Measurements from ENCODE around the gene ADCY9. TPM values are rescaled to one million over a fixed set of nuclear protein-coding genes. Genes with fewer than 3 reads are reported as not detected.
A peak's percentile ranks its signal among the peaks of the same experiment; 100 is the strongest.
"Not testable (repeated sequence)": the region's sequence is repeated elsewhere in the genome, so short reads cannot be mapped to it uniquely, and the experiment has no call there.

Gene ADCY9
- total RNA-seq (2012; rRNA removed), result 10.6 and 17.3 TPM in 2 replicates

DNA sequence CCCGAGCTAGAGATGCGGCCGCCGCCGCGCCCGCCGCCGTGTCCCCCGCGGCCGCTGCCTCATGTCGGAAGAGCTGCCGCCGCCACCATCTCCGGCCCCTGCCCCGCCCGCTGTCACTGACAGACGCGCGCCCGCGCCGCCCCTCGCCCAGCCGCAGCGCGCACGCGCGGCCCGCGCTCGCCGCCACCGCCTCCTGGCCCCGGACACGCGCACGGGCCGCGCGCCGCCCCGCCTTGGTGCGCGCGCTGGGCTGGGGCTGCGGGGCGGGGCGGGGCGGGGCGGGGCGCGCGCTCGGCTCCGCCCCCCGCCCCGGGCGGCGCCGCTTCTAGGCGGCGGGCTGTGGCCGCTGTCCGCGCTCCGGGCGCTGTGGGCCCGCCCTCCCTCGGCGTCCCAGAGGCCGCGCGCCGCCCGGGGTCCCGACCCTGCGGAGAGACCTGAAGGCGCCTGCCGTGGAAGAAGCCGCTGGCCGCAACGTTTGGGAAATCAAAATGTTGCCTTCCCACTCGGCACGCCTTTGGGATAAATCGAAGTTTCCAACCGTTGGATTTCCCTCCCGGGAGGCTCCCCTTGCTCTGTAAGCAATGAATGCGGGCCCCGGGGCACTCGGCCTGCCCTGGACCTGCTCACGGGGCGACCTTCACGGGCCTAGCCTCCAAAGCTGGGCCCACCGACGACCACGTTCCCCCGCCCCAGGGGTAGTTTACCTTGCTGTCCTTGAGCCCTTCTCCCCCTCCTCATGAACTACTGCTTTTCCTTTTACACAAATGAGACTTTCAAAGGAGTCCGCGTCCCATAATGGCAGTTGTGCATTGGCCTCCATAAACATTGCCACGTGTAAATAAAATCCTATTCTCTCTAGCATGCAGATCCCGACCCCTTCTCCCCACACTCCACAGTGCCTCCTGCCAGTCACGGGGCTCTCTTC, at the start of gene ADCY9:
TSS of gene ADCY9 (minus strand) at position 118 of the 925 bp plus-strand sequence. CDS start 1,000 bp downstream, outside the sequence.
- peak within 1 kb of the TSS; percentile 81 for H3K9ac ChIP-seq (ENCODE audit: low read depth, low read length)
- no peaks in the 10 kb centered on the region for H3K36me3 ChIP-seq (ENCODE audit: insufficient read depth, low read length)

DNA sequence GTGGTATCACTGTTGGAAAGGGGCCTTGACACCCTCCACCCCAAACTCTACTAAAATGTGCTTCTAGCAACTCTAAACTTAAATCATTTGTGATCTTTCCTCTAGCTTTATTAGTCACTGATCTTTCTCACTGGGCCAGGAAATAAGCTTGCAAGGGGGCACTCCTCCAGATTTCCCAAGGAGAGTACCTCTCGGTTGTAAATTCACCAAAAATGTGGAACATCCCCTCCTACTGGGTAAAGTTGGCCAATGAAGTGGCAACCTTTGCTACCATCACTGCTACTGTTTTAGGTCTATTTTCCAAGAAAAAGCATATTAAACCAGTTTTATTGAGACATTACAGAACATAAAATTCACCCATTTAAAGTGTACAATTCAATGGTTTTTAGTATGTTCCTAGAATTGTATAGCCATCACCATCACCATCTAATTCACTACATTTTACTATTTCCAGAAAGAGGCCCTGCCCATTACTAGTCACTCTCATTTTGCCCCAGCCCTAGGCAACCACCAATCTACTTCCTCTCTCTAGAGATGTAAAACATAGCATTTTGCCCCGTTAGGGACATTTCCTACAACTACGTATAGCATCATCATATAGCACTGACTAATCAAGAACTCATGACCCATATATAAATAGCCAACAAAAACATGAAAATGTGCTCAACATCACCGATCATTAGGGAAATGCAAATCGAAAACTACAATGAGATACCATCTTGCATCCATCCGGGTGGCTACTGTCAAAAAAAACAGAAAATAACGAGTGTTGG, 44.6 kb upstream of the ADCY9 start:
- Histone ChIP-seq H3K4me3 (ENCODE audit: low read length) (no peak overlapping the region), H3K9ac (ENCODE audit: low read depth, low read length) (no peak overlapping the region), H3K36me3 (ENCODE audit: insufficient read depth, low read length) (no peaks in the 10 kb centered on the region), H3K4me2 (ENCODE audit: low read length) (no peak overlapping the region), H3K4me1 (ENCODE audit: control insufficient read depth, insufficient read depth, low read length) (no peaks in the 10 kb centered on the region), H3K27me3 (ENCODE audit: control insufficient read depth, insufficient read depth, low read length) (peaks cover 6% of the 10 kb centered on the region), H3K9me3 (replicated peaks; ENCODE audit: low read length) (no peaks in the 10 kb centered on the region)

More for the DNA sequence above, at the start of gene ADCY9:
- Histone ChIP-seq H3K4me1 (ENCODE audit: control insufficient read depth, insufficient read depth, low read length) (peaks cover 42% of the 10 kb centered on the region), H3K4me3 (ENCODE audit: low read length) (peak within 1 kb of the TSS; percentile 75), H3K9me3 (replicated peaks; ENCODE audit: low read length) (no peaks in the 10 kb centered on the region), H3K4me2 (ENCODE audit: low read length) (peak within 1 kb of the TSS; percentile 91), H3K27me3 (ENCODE audit: control insufficient read depth, insufficient read depth, low read length) (no peaks in the 10 kb centered on the region)

DNA sequence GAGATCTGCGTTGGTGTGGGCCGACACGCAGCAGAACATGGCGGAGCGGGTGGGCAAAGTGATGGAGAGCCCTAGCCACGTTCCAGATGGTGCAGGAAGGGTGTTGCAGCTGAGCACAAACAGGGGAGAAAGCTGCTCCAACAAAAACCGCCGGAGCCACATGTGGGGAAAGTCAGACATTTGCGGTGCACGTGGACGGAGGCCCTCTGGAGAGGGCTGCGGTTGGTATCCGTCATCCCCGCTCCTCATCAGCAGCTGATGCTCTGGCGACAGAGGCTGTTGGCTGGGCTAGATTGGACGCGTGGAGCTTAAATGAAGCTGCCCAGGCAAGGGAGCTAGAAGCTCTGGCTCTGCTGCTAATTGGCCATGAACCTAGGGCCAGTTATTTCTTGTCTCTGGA, 43.5 kb upstream of the ADCY9 start:
- no peaks in the 10 kb centered on the region for H3K36me3 ChIP-seq (ENCODE audit: insufficient read depth, low read length)

DNA sequence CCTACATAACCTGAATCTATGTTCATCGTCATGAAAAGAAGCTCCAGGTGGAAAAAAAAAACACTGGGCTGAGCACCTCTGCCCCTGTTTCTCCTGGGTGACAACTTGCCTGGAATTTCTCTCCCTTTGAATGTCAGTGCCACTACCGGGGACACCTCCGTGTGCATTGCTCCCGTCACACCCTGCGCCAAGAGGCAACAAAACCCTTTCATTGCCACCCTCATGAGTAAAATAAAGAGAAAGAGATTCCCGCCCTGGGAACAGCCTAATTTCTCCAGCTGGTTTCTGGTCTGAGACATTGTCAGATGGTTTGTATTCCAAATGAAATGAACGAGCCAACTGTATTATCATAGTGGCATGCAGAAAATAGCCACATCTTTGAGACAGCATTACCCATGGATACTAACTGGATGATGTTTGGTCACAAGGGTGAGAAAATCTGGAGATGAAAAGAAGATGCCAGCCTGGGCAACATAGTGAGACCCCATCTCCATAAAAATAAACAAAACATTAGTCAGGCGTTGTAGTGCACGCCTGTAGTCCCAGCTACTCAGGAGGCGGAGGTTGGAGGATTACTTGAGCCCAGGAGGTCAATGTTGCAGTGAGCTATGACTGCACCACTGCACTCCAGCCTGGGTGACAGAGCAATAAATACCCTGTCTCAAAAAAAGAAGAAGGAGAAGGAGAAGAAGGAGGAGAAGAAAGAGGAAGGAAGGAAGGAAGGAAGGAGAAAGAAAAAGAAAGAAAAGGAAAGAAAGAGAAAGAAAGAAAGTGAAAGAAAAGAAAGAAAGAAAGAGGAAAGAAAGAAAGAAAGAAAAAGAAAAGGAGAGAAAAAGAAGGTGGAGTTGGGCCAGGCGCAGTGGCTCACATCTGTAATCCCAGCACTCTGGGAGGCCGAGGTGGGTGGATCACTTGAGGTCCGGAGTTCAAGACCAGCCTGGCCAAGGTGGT, 42.2 kb upstream of the ADCY9 start:
- H3K36me3 ChIP-seq (ENCODE audit: insufficient read depth, low read length), result no peaks in the 10 kb centered on the region
- no peak overlapping the region for H3K4me2 ChIP-seq (ENCODE audit: low read length)
- H3K9ac ChIP-seq (ENCODE audit: low read depth, low read length), result no peak overlapping the region
- no peak overlapping the region for H3K4me3 ChIP-seq (ENCODE audit: low read length)
- no peaks in the 10 kb centered on the region for H3K9me3 ChIP-seq (replicated peaks; ENCODE audit: low read length)
- peaks cover 17% of the 10 kb centered on the region for H3K27me3 ChIP-seq (ENCODE audit: control insufficient read depth, insufficient read depth, low read length)
- no peaks in the 10 kb centered on the region for H3K4me1 ChIP-seq (ENCODE audit: control insufficient read depth, insufficient read depth, low read length)

More for the DNA sequence above, 43.5 kb upstream of the ADCY9 start:
- Histone ChIP-seq H3K4me3 (ENCODE audit: low read length) (no peak overlapping the region), H3K4me2 (ENCODE audit: low read length) (no peak overlapping the region), H3K9ac (ENCODE audit: low read depth, low read length) (no peak overlapping the region), H3K9me3 (replicated peaks; ENCODE audit: low read length) (no peaks in the 10 kb centered on the region), H3K4me1 (ENCODE audit: control insufficient read depth, insufficient read depth, low read length) (no peaks in the 10 kb centered on the region), H3K27me3 (ENCODE audit: control insufficient read depth, insufficient read depth, low read length) (peaks cover 14% of the 10 kb centered on the region)

DNA sequence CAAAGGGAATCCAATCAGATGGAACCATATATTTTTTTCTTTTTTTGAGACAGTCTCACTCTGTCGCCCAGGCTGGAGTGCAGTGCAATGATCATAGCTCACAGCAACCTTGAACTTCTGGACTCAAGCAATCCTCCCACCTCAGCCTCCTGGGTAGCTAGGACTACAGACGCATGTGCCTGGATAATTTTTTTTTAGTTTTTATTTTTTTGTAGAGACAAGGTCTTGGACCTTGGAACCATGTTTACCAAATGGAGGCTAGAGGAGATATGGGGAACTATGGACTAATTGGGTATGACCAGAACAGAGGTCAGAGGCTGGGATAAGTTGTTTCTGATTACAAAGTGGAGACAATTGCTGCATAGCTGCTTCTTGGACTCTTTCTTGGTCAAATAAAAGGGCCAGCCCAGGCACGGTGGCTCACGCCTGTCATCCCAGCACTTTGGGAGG, 41.2 kb upstream of the ADCY9 start:
- H3K9ac ChIP-seq (ENCODE audit: low read depth, low read length), result no peak overlapping the region
- peaks cover 17% of the 10 kb centered on the region for H3K27me3 ChIP-seq (ENCODE audit: control insufficient read depth, insufficient read depth, low read length)
- H3K9me3 ChIP-seq (replicated peaks; ENCODE audit: low read length), result no peaks in the 10 kb centered on the region
- no peaks in the 10 kb centered on the region for H3K36me3 ChIP-seq (ENCODE audit: insufficient read depth, low read length)
- no peaks in the 10 kb centered on the region for H3K4me1 ChIP-seq (ENCODE audit: control insufficient read depth, insufficient read depth, low read length)
- H3K4me3 ChIP-seq (ENCODE audit: low read length), result no peak overlapping the region
- H3K4me2 ChIP-seq (ENCODE audit: low read length), result no peak overlapping the region

DNA sequence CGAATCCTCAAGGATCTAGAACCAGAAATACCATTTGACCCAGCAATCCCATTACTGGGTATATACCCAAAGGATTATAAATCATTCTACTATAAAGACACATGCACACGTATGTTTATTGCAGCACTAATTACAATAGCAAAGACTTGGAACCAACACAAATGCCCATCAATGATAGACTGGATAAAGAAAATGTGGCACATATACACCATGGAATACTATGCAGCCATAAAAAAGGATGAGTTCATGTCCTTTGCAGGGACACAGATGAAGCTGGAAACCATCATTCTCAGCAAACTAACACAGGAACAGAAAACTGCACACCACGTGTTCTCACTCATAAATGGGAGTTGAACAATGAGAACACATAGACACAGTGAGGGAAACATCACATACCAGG, 40.3 kb upstream of the ADCY9 start:
- not testable (repeated sequence) for H3K4me1 ChIP-seq (ENCODE audit: control insufficient read depth, insufficient read depth, low read length); H3K4me2 ChIP-seq (ENCODE audit: low read length); H3K9ac ChIP-seq (ENCODE audit: low read depth, low read length); H3K4me3 ChIP-seq (ENCODE audit: low read length); H3K9me3 ChIP-seq (replicated peaks; ENCODE audit: low read length); H3K36me3 ChIP-seq (ENCODE audit: insufficient read depth, low read length)
- peaks cover 17% of the 10 kb centered on the region for H3K27me3 ChIP-seq (ENCODE audit: control insufficient read depth, insufficient read depth, low read length)

DNA sequence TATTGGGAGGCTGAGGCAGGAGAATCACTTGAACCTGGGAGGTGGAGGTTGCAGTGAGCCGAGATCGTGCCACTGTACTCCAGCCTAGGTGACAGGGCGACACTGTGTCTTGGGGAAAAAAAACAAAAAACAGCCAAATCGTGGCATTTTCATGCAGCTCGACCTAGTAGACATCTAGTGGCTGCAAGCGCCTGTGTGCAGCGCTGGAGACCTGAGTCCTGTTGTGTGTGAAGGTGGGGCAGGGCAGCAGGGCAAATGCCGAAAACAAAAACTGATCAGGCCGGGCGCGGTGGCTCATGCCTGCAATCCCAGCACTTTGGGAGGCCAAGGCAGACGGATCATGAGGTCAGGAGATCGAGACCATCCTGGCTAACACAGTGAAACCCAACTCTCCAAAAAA, 37.1 kb upstream of the ADCY9 start:
- H3K27me3 ChIP-seq (ENCODE audit: control insufficient read depth, insufficient read depth, low read length), result peaks cover 17% of the 10 kb centered on the region
- not testable (repeated sequence) for H3K9me3 ChIP-seq (replicated peaks; ENCODE audit: low read length); H3K36me3 ChIP-seq (ENCODE audit: insufficient read depth, low read length); H3K4me2 ChIP-seq (ENCODE audit: low read length); H3K4me3 ChIP-seq (ENCODE audit: low read length); H3K9ac ChIP-seq (ENCODE audit: low read depth, low read length); H3K4me1 ChIP-seq (ENCODE audit: control insufficient read depth, insufficient read depth, low read length)

DNA sequence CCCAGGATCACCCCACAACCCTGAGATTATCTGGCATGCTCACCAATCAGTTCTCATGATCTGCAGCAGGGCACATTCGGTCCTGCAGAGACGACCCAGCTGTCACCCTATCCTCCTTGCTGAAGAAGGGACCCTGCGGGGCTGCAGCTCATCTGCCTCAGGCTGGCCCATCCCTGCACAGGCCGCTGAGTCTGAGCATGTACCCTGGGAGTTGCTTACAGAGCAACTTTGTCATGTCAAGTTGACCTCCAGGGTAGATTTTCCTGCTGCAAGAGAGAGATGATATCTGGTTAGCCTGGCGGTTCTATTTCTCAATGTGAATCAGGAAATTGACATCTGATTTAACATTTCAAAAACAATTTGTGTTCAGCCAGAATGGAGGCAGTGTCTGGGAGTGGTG, 36.0 kb upstream of the ADCY9 start:
- Histone ChIP-seq H3K4me3 (ENCODE audit: low read length) (no peak overlapping the region), H3K36me3 (ENCODE audit: insufficient read depth, low read length) (no peaks in the 10 kb centered on the region), H3K9ac (ENCODE audit: low read depth, low read length) (no peak overlapping the region), H3K27me3 (ENCODE audit: control insufficient read depth, insufficient read depth, low read length) (peaks cover 20% of the 10 kb centered on the region), H3K9me3 (replicated peaks; ENCODE audit: low read length) (no peaks in the 10 kb centered on the region), H3K4me2 (ENCODE audit: low read length) (no peak overlapping the region), H3K4me1 (ENCODE audit: control insufficient read depth, insufficient read depth, low read length) (no peaks in the 10 kb centered on the region)

DNA sequence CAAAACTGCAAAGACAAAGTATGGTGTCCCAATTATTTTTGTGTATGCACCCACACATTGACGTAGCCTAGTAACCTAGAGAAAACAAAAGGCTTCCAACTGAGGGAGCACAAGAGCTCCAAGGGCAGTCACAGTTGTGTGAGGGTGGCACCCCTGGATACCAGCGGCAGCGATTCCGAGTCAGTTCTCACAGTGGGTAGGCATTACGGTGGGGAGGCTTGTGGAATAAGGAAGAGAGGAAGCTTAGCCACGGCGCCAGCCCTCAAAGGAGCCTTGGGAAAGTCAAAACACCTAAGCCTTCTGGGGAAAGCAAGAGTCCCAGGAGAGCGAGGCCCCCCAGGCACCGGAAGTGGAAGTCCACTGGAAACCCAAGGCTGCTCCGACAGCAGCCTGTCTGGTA, 31.0 kb upstream of the ADCY9 start:
- H3K4me2 ChIP-seq (ENCODE audit: low read length), result no peak overlapping the region
- H3K9ac ChIP-seq (ENCODE audit: low read depth, low read length), result no peak overlapping the region
- no peaks in the 10 kb centered on the region for H3K4me1 ChIP-seq (ENCODE audit: control insufficient read depth, insufficient read depth, low read length)
- no peak overlapping the region for H3K4me3 ChIP-seq (ENCODE audit: low read length)
- no peaks in the 10 kb centered on the region for H3K9me3 ChIP-seq (replicated peaks; ENCODE audit: low read length)
- no peaks in the 10 kb centered on the region for H3K36me3 ChIP-seq (ENCODE audit: insufficient read depth, low read length)
- peaks cover 9% of the 10 kb centered on the region for H3K27me3 ChIP-seq (ENCODE audit: control insufficient read depth, insufficient read depth, low read length)

DNA sequence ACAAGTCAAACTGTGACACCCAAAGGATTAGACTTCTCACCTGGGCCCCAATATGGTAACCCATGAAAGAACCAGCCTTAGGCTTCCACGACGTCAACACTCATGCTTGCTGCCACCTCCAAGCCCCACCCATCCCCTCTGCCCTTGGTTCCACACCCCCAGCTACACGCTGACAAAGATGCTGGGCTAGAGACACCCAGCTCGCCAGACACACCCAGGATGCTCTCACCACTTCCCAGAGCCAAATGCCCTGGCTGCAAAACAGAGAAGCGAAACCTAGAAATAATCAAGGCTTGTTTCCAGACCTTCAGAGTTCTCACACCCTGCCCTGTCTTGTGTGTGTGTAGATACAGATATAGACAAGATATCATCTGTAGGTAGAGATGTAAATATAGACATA, 26.0 kb upstream of the ADCY9 start:
- Histone ChIP-seq H3K27me3 (ENCODE audit: control insufficient read depth, insufficient read depth, low read length) (peaks cover 1% of the 10 kb centered on the region), H3K9me3 (replicated peaks; ENCODE audit: low read length) (no peaks in the 10 kb centered on the region), H3K36me3 (ENCODE audit: insufficient read depth, low read length) (no peaks in the 10 kb centered on the region), H3K4me1 (ENCODE audit: control insufficient read depth, insufficient read depth, low read length) (no peaks in the 10 kb centered on the region), H3K9ac (ENCODE audit: low read depth, low read length) (no peak overlapping the region), H3K4me2 (ENCODE audit: low read length) (no peak overlapping the region), H3K4me3 (ENCODE audit: low read length) (no peak overlapping the region)

DNA sequence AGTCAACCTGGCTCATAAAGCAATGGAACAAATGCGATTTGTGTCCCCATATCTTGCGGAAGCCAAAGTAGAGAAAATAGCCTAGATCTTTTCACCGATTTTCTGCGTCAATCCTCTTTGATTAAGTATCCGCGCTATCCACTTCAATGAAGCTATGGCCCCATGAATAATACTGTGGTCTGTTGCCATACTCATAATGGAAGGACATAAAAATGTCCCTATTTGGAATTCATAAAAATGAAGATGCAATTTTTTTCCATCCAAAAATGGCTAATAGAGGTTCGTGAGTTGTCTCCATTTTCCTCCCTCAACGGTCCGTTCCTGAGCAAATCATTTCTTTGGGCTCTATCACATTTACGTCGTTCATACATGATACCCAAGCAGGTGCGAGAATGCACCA, 25.4 kb upstream of the ADCY9 start:
- no peaks in the 10 kb centered on the region for H3K4me1 ChIP-seq (ENCODE audit: control insufficient read depth, insufficient read depth, low read length)
- H3K4me2 ChIP-seq (ENCODE audit: low read length), result no peak overlapping the region
- no peak overlapping the region for H3K4me3 ChIP-seq (ENCODE audit: low read length)
- no peaks in the 10 kb centered on the region for H3K27me3 ChIP-seq (ENCODE audit: control insufficient read depth, insufficient read depth, low read length)
- no peaks in the 10 kb centered on the region for H3K36me3 ChIP-seq (ENCODE audit: insufficient read depth, low read length)
- no peak overlapping the region for H3K9ac ChIP-seq (ENCODE audit: low read depth, low read length)
- no peaks in the 10 kb centered on the region for H3K9me3 ChIP-seq (replicated peaks; ENCODE audit: low read length)
